Panc1 (cell line): ENCODE results near the gene PGLYRP3. TPM values are rescaled to one million over a fixed set of nuclear protein-coding genes. Genes with fewer than 3 reads are reported as not detected.

ENCODE experiments used
- ATAC-seq: fragments of 200-7000 bp; cut with Tn5 transposase; 2 replicates; pipeline ENCODE4 v1.9.1; 2020; ENCODE audit warnings: mild to moderate bottlenecking, moderate library complexity
- BruUV-seq: library from RNA; stranded (reverse); fragments of 400-500 nt; replicated peaks from 2 replicates; lab custom pipeline; 2021; lab: Mats Ljungman, UMichigan
- CTCF ChIA-PET: fragments of 300-600 bp; sonication (Branson Sonifier 250); formaldehyde crosslinking; loops from one replicate; lab custom pipeline; 2022; ENCODE audit warnings: antibody characterized with exemption; lab: Charles Lee
- POLR2A ChIA-PET: fragments of 300-600 bp; sonication (Branson Sonifier 250); formaldehyde crosslinking; loops from one replicate; lab custom pipeline; 2022; ENCODE audit warnings: antibody characterized with exemption; lab: Charles Lee
- DNase-seq: peaks from one replicate; pipeline ENCODE4 v3.0.0-alpha.2; 2010; ENCODE audit warnings: low read depth, low spot score
- H3K27ac ChIP-seq: 2 replicates; pipeline ENCODE4 v1.5.1; 2011; ENCODE audit warnings: mild to moderate bottlenecking, low read length, inconsistent platforms
- H3K27me3 ChIP-seq: fragments of 200-500 bp; sonication (Bioruptor generic); 2 replicates; pipeline ENCODE4 v1.6.0; 2014; ENCODE audit warnings: low read length, inconsistent platforms; ENCODE audit not compliant: control insufficient read depth, insufficient read depth
- H3K36me3 ChIP-seq: fragments of 200-500 bp; sonication (Bioruptor generic); 2 replicates; pipeline ENCODE4 v1.5.1; 2014; ENCODE audit warnings: inconsistent platforms, mild to moderate bottlenecking, low read length, moderate library complexity; ENCODE audit not compliant: control insufficient read depth, insufficient read depth
- H3K4me1 ChIP-seq: 2 replicates; pipeline ENCODE4 v1.5.1; 2011; ENCODE audit warnings: inconsistent platforms, mild to moderate bottlenecking, low read length, moderate library complexity; ENCODE audit not compliant: control insufficient read depth, insufficient read depth
- H3K4me3 ChIP-seq, 2 experiments: 2 replicates each; pipeline ENCODE4 v1.5.1; 2011 to 2012; ENCODE audit warnings: low read depth in 2 of 2, low read length in 2 of 2, mild to moderate bottlenecking in 2 of 2, inconsistent platforms in 1 of 2, moderate library complexity in 1 of 2
- H3K9me3 ChIP-seq: fragments of 200-500 bp; sonication (Bioruptor generic); 2 replicates; pipeline ENCODE4 v1.5.1; 2014; ENCODE audit warnings: low read depth, mild to moderate bottlenecking, inconsistent platforms, low read length, moderate library complexity; ENCODE audit not compliant: control insufficient read depth, insufficient read depth
- POLR2AphosphoS5 ChIP-seq: IDR thresholded peaks from 2 replicates; pipeline ENCODE4 v1.6.1; 2012; ENCODE audit warnings: mild to moderate bottlenecking, low read depth, low read length, moderate library complexity
- SIN3A ChIP-seq: IDR thresholded peaks from 2 replicates; pipeline ENCODE4 v1.6.1; 2012; ENCODE audit warnings: low read depth, mild to moderate bottlenecking, low read length, moderate library complexity, borderline replicate concordance; ENCODE audit not compliant: insufficient read depth
- TCF7L2 ChIP-seq: IDR thresholded peaks from 2 replicates; pipeline ENCODE4 v1.6.1; 2011; ENCODE audit warnings: mild to moderate bottlenecking, low read depth, low read length, inconsistent platforms
- in situ Hi-C: cut with HindIII; loops from 2 replicates; pipeline ENCODE4 v1.10.0; 2016; ENCODE audit warnings: low sequenced_read_pairs, low pct_unique_long_range_greater_than_20kb
- intact Hi-C: fragments of 100-400 bp; cut with micrococcal nuclease; formaldehyde crosslinking; loops from one replicate; pipeline ENCODE4 v1.10.0; 2022; ENCODE audit not compliant: unreplicated experiment
- total RNA-seq: library from RNA; stranded (reverse); gene quantifications from one replicate; pipeline ENCODE4 v1.2.1, GENCODE V29; 2021; ENCODE audit not compliant: unreplicated experiment
- TF ChIP-seq, protein P1 (sequence below): fragments of 450-650 bp; IDR thresholded peaks from 2 replicates; pipeline ENCODE4 v1.5.1; 2017; ENCODE audit warnings: mild to moderate bottlenecking
- TF ChIP-seq, protein P2 (sequence below), 2 experiments: IDR thresholded peaks; 2 replicates each; pipeline ENCODE4 v1.6.1; 2011 to 2012; ENCODE audit warnings: low read depth in 2 of 2, control low read depth in 1 of 2, low read length in 1 of 2, mild to moderate bottlenecking in 1 of 2, moderate library complexity in 1 of 2; ENCODE audit not compliant: insufficient read depth in 1 of 2

The PGLYRP3 gene
- total RNA-seq, 1 experiment from 2014 or later: not detected

DNA sequence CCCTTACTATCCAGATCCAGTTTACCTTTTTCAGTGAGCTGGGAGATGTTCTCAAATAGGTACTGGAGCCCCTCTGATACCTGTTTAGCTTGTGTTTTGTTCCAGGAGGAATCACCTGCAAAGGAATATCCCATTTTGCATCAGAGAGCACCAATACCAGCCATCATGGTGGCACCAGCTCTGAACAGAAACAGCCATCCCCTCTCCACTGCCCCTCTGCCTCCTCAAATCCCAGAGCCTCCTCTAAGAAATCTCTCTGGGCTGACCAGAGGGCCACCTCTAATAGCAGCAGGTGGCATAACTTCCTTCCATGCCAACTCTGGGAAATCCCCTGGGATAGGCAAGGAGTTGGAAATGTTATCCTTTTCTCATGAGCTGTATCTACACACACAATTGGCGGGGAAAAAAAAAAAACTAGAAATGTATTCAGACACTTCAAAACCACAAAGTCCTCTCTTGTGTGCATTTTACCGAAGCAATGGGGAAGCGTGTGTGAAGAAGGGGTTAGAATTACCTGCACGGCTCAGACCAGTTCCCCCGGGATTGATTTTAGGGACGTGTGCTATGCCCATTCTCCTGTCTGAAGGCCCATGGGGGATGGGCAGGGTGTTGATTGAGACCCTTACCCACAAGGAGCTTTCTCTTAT lies 33.4 kb upstream of the PGLYRP3 start:
- Histone ChIP-seq H3K27ac (no peak overlapping the region), H3K36me3 (no peaks in the 10 kb centered on the region), H3K27me3 (peaks cover 10% of the 10 kb centered on the region), H3K4me3 (no peak overlapping the region), H3K4me1 (peaks cover 7% of the 10 kb centered on the region; the same call in 1 of the 2 replicates), H3K9me3 (no peaks in the 10 kb centered on the region)
- ATAC-seq: no peak
- TF ChIP-seq, protein P1, sequence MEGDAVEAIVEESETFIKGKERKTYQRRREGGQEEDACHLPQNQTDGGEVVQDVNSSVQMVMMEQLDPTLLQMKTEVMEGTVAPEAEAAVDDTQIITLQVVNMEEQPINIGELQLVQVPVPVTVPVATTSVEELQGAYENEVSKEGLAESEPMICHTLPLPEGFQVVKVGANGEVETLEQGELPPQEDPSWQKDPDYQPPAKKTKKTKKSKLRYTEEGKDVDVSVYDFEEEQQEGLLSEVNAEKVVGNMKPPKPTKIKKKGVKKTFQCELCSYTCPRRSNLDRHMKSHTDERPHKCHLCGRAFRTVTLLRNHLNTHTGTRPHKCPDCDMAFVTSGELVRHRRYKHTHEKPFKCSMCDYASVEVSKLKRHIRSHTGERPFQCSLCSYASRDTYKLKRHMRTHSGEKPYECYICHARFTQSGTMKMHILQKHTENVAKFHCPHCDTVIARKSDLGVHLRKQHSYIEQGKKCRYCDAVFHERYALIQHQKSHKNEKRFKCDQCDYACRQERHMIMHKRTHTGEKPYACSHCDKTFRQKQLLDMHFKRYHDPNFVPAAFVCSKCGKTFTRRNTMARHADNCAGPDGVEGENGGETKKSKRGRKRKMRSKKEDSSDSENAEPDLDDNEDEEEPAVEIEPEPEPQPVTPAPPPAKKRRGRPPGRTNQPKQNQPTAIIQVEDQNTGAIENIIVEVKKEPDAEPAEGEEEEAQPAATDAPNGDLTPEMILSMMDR: no peak
- TF ChIP-seq TCF7L2: no peak
- TF ChIP-seq, protein P2, sequence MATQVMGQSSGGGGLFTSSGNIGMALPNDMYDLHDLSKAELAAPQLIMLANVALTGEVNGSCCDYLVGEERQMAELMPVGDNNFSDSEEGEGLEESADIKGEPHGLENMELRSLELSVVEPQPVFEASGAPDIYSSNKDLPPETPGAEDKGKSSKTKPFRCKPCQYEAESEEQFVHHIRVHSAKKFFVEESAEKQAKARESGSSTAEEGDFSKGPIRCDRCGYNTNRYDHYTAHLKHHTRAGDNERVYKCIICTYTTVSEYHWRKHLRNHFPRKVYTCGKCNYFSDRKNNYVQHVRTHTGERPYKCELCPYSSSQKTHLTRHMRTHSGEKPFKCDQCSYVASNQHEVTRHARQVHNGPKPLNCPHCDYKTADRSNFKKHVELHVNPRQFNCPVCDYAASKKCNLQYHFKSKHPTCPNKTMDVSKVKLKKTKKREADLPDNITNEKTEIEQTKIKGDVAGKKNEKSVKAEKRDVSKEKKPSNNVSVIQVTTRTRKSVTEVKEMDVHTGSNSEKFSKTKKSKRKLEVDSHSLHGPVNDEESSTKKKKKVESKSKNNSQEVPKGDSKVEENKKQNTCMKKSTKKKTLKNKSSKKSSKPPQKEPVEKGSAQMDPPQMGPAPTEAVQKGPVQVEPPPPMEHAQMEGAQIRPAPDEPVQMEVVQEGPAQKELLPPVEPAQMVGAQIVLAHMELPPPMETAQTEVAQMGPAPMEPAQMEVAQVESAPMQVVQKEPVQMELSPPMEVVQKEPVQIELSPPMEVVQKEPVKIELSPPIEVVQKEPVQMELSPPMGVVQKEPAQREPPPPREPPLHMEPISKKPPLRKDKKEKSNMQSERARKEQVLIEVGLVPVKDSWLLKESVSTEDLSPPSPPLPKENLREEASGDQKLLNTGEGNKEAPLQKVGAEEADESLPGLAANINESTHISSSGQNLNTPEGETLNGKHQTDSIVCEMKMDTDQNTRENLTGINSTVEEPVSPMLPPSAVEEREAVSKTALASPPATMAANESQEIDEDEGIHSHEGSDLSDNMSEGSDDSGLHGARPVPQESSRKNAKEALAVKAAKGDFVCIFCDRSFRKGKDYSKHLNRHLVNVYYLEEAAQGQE (IDR thresholded peaks at IDR 0.05; ENCODE audit: insufficient read depth in 1 of 2, low read depth in 2 of 2, low read length in 1 of 2): no peak
- no peak for TF ChIP-seq SIN3A
- TF ChIP-seq POLR2AphosphoS5: no peak
- no TSS peak for BruUV-seq
- intact Hi-C loops: no loop called here
- in situ Hi-C loops: no loop called here
- CTCF ChIA-PET: no interaction called here
- POLR2A ChIA-PET: no interaction called here
- no peak for DNase-seq

DNA sequence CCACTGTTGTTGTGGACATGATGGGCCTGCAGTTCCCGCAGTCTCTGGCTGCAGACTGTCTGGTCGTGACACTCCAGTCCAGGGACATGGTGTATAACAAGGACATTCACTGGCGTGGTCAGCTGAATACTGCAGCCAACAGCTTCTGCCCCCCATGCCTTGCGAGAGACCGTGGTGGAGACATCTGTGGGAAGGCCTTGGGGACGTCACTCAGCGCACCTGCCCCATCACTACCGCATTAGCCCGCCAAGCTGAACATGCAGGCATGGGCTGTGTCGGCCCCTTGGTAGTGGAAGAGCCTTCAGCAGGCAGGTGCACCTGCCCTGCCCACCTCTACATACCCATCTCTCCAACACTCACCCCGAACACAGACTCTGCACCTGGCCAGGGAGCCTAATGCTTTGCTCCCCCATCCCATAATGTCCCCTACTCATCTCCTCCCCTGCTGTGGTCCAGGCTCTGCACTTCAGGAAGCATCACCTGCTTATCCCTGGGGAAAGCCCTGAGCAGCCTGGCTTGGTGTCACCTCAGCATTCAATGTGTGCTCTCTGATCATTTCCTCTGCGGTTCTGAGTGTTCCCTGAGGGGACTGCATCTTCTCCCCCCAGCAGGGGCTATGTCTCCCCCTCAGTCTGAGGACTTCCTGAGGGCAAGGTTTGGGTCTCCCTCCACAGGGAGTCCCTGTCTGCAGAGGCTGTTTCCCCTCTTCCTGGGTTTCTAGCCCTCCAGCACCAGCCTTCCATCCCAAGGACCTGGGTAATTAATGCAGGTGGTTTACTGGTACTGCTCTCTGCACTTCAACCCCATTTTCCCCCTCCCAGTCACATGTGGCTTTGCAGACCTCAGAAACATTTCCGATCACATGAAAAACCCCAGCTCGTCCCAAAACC lies 32.7 kb upstream of the PGLYRP3 start:
- no peak overlapping the region for H3K27ac ChIP-seq
- peaks cover 6% of the 10 kb centered on the region for H3K27me3 ChIP-seq
- no TSS peak for BruUV-seq
- in situ Hi-C loops: no loop called here
- intact Hi-C loops: no loop called here
- no peaks in the 10 kb centered on the region for H3K9me3 ChIP-seq
- H3K36me3 ChIP-seq: no peaks in the 10 kb centered on the region
- ATAC-seq (no peak), DNase-seq (no peak)
- POLR2A ChIA-PET: no interaction called here
- CTCF ChIA-PET: no interaction called here
- TF ChIP-seq SIN3A: no peak
- TF ChIP-seq TCF7L2: no peak
- TF ChIP-seq, protein P2 (IDR thresholded peaks at IDR 0.05; ENCODE audit: insufficient read depth in 1 of 2, low read depth in 2 of 2, low read length in 1 of 2): no peak
- TF ChIP-seq POLR2AphosphoS5: no peak
- TF ChIP-seq, protein P1: no peak
- no peak overlapping the region for H3K4me3 ChIP-seq
- peaks cover 3% of the 10 kb centered on the region; the same call in 1 of the 2 replicates for H3K4me1 ChIP-seq
